Stimulated activated CD4-positive, alpha-beta T cell treated with anti-CD3 and anti-CD28 coated beads, Interleukin-4, amount 100 ng/mL, for 4 hours (primary cell): ENCODE measurements around the gene MAN1B1.
A peak's percentile ranks its signal among the peaks of the same experiment; 100 is the strongest.
"Not testable (repeated sequence)": the region's sequence is repeated elsewhere in the genome, so short reads cannot be mapped to it uniquely, and the experiment has no call there.

Experiments
- DNase-seq, 2 experiments: peaks; one replicate each; pipeline ENCODE4 v3.0.0-alpha.2; 2020

MAN1B1 gene

GRCh38 chr9:137112564-137113384, 26.0 kb downstream of the MAN1B1 start:
- no peak for DNase-seq

DNA sequence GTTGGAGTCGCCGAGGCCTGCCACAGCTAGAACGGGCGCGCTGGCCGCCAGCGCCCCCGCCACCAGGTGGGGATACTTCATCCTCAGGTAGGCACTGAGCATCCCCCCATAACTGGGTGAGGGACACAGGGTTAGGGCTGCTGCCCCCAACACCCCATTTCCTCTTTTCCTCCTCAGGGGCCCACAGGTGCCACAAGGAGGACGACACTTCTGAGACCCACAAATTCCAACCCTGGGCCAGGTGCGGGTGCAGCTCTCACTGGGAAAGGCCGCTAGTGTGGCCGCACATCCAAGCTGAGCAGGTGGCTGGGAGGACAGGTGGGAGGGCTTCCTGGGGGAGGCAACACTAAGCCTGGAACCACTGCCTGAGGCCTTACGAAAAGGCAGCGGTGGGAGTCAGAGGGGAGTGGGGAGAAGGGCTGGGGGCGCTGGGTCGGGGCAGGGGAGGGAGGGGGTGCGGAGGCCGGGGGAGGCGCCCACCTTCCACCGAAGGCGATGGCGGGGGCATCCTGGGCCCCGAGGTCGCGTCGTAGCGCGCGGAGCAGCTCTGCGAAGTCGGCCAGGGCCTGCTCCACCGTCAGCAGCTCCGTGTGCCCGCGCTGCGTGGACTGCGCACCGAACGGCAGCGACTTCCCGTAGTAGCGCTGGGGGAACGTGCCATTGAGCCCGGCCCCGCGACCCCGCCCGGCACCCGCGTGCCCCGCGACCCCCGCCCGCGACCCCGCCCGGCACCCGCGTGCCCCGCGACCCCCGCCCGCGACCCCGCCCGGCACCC, 26.8 kb downstream of the MAN1B1 start:
- DNase-seq = peak in 1 of 2 experiments; percentile 28

DNA sequence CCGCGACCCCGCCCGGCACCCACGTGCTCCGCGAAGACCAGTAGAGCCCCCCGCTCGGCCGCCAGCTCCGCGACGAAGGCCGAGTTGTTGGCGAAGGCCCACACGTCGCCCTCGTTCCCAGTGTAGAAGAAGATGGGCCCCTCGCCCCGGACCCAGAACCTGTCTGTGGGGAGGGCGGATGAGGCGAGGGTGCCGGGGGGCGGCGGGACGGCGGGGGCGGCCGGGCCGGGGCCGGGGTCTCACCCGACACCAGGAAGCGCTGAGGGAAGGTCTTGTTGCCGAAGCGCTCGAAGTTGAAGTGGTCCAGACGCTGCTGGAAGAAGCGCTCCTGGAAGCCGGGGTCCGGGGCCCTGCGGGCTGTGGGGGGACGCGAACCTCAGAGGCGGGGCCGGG, 27.4 kb downstream of the MAN1B1 start:
- no peak for DNase-seq

DNA sequence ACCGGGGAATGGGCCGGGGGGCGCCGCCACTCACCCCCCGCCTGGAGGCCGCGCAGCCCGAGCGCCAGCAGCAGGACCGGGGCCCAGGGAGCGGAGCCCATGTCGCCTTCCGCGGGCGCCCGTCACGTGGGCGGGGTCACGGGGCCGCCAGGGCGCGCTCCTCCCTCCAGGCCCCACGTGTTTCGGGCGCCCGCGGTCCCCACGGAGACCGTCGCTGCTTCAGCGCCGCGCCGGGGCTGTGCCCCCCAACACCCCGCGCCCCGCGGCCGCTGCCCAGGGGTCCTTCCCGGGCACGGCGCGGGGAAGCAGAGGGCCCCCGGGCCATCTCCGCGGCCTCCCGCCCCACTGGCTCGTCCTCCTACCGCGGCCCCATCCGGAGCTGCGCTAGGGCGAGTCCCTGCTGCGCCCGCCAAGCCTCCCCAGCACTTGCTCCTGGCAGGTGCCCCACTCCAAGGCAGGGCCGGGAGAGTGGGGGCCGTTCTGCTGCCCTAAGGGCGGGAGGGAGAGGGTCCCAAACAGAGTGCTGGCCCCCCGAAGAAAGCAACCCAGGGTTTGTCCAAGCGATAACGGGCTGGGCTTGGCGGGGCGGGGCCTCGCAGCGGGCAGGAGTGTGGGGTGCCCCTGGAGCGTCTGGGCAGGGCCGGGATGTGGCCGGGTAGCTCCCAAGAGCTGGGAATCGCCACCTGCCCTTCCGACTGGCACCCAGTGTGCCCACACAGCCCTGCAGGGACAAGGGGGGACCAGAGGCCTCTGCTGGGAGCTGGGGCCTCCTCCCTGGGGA, 28.0 kb downstream of the MAN1B1 start, which contains the start of gene DPP7:
DPP7 (minus strand) TSS at position 121 of the 781 bp plus-strand sequence; CDS start at position 101, 20 bp downstream.
- DNase-seq = peak; percentile 78 to 82

DNA sequence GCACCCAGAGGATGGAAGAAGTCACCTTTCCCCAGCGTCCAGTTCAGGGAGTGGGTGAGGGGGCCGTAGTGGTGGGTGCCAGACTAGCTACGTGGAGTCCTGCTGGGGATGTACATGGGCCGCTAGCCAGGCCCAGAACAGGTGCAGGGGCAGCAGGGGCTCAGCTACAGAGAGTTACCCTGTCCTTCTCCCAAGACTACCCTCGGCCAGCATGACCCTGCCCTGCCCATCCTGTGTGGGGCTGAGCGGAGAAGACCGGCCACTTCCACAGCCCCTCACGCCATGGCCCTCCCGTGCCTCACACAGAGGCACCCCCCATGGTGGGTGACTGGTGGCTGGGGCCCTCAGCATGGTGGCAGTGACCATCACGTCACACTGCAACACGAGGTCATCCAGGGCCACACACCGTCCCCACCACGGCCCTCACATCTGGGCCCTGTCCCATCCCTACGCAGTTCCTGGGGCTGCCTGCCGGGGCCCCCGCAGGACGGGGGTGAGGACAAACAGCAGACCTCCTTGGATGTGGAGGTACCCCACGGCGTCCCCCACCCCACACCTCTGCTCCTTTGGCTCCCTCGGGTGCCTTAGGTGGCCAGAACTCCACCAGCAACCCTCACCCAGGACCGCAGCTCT, 28.7 kb downstream of the MAN1B1 start:
- no peak for DNase-seq

DNA sequence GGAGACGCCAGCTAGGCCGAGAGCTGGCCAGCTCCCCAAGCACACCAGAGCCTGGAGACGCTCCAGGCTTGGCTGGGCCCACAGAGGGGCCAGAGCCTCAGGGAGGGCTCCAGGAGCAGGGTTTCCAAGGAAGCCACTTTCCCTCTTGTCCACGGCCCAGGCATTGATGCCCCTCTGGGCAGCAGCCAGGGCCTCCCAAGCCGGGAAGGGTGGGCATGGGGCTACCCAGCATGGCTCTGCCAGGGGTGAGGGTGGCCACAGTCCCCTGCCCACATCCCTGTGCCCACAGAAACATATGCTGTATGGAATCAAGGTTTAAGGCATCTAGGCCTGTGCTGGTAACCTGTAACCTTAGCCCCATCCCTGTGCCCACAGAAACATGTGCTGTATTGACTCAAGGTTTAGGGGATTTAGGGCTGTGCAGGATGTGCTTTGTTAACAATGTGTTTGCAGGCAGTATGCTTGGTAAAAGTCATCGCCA, 29.3 kb downstream of the MAN1B1 start:
- no peak for DNase-seq

- DNase-seq = no peak
Observed at GRCh38 chr9:137116728-137117127, 29.9 kb downstream of the MAN1B1 start.

GRCh38 chr9:137117269-137117731, 30.5 kb downstream of the MAN1B1 start:
- DNase-seq = no peak

GRCh38 chr9:137118092-137118603, 31.4 kb downstream of the MAN1B1 start:
- DNase-seq = not testable (repeated sequence)

GRCh38 chr9:137121927-137122795, 35.4 kb downstream of the MAN1B1 start:
- DNase-seq = not testable (repeated sequence)

GRCh38 chr9:137122796-137123467, 36.1 kb downstream of the MAN1B1 start:
- DNase-seq = not testable (repeated sequence)

- DNase-seq = no peak
Observed at GRCh38 chr9:137123468-137123837, 36.7 kb downstream of the MAN1B1 start.

DNA sequence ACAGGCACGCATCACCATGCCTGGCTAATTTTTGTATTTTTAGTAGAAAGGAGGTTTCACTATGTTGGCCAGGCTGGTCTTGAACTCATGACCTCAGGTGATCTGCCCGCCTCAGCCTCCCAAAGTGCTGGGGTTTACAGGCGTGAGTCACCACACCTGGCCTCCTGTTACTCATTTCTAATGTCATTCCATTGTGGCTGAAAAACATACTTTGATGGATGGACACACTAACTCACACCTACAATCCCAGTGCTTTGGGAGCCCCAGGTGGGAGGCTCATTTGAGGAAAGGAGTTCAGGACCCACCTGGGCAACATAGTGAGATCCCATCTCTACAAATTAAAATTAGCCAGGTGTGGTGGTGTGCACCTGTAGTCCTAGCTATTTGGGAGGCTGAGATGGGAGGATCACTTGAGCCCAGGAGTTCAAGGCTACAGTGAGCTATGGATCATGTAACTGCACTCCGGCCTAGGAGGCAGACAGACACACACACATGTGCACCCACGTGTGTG, 37.2 kb downstream of the MAN1B1 start:
- not testable (repeated sequence) for DNase-seq

- DNase-seq = no peak
Observed at GRCh38 chr9:137126786-137127185, 40.0 kb downstream of the MAN1B1 start.

DNA sequence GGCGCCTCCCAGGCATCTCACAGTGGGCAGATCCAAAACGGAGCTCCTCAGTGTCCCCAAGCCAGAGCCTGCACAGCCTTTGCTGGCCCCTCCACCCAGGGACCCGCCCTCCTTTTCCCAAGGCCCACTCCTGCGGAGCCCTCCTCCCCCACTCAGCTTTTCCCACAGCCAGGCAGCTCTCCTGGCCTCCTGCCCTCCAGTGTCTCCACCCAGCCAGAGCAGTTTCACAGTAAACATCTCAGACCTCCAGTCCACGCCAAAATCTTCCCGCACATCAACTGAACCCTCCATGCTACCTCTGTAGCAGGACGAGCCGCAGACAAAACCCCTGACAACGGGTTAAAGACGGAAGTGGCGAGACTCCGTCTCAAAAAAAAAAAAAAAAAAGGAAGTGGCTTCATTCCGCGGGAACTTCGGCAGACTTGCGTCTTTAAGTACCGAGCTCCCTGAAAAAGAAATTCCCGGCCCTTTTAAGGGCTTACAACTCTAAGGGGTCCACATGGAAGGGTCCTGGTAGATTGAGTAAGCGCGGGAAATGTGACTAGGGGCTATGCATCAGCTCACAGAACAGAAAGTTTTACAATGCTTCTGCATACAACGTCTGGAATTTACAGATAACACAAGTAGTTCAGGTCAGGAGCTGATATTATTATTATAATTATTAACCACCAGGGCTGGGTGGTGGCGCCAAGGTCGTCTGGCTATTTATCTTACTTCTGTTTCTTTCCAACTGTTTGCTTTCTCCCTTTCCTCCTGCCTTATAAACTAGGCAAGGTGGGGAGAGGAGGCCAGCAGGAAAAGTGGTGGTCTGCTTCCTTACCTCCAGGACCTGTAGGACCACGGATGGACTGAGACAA, 40.7 kb downstream of the MAN1B1 start:
- no peak for DNase-seq

DNA sequence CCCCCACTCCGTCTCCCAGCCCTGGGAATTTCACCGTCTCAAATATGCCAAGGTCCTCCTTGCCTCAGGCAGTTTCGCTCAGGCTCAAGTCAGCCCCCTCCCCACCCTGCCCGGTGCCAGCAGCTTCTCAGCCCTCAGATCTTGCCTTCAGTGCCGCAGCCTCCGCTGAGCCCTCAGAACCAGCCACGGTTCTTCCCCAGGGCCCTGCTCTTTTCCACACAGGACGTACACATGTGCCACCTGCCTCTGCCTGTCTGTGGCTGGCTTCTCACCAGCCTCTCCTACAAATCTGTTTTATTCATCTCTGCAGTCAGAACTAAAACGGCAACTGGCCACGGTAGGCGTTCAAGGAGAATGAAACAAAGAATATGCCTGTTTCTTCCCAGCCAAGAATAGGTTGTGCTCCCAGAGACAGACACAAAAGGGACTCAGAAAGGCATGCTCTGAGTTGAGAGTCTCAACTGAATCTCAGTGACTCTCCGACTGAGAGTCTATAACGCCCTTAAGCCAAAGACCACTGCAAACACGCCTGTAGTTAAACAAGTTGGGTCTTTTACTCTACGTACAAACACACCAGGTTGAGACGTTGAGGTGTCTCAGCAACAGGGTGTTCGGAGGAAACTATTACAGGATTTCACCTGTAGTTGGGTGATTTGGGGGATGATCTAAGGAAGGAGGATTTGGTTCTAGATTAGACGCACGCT, 41.5 kb downstream of the MAN1B1 start:
- DNase-seq = no peak

GRCh38 chr9:137128862-137129455, 42.2 kb downstream of the MAN1B1 start:
- no peak for DNase-seq
